NCI-H345 treated with DMSO at 0.1 percent for 48 hours (cell line): ENCODE data around the gene ZDHHC24.
"Not testable (repeated sequence)": the region's sequence is repeated elsewhere in the genome, so short reads cannot be mapped to it uniquely, and the experiment has no call there.

Experiments
- DNase-seq: peaks from one replicate; lab custom pipeline; 2025; ENCODE audit not compliant: unreplicated experiment; lab: John Stamatoyannopoulos, UW

Gene ZDHHC24, protein sequence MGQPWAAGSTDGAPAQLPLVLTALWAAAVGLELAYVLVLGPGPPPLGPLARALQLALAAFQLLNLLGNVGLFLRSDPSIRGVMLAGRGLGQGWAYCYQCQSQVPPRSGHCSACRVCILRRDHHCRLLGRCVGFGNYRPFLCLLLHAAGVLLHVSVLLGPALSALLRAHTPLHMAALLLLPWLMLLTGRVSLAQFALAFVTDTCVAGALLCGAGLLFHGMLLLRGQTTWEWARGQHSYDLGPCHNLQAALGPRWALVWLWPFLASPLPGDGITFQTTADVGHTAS

DNA sequence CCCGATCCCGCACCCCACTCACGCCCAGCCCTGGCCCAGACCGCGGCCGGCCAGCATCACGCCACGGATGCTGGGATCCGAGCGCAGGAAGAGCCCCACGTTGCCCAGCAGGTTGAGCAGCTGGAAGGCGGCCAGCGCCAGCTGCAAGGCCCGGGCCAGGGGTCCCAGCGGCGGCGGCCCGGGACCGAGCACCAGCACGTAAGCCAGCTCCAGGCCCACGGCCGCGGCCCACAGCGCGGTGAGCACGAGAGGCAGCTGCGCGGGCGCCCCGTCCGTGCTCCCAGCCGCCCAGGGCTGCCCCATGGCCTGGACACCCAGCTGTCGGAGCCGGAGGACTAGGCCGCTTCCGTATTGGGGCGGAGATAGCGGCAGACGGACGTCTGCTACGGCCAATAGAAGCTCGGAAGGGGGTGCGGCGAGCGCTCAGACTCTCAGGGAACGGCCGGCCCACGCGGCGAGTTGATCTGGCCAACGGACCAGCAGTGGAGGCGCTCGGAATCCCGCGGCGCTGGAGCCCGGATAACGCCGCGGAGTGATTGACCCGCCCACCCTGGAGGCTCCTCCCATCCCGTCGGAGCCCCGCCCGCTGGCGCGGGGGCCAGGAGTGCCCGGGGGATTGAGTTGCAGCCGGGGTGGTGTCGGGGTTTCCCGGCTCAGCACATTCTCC, at the start of gene ZDHHC24:
ZDHHC24 (minus strand) TSS at position 348 of the 667 bp plus-strand sequence; CDS start at position 303, 45 bp downstream.
- peak; percentile 76 for DNase-seq

DNA sequence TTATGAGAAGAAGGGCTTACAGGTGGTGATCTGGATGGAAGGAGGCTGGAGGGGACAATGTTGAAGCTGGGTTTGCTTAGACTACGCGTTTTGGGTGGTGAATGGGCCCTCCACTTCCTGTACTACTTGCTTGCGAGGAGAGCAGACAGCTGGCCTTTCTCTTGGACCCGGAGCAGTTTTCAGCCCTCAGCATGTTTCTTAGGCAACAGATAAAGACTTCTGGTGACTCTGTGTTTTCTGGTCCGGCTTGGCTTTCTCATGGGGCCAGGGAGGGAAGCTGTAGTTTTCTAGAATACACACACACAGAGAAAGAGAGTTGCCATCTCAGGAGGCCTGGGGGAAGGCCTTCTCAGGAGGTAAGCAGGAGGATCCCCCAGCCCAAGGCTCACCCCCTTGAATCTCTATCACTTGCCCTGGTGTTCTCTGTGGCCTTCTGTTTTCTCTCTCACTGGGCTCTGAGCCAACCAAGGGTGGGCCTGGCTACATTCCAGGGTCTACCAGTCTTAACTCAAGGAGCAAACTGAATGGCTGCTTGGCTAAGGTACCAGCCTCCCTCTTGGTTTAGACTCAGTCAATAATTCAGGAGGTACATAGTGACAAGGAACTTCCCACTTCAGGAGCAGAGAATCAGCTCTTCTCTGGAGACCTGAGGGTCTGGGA, 49.5 kb upstream of the ZDHHC24 start:
- DNase-seq, result no peak

DNA sequence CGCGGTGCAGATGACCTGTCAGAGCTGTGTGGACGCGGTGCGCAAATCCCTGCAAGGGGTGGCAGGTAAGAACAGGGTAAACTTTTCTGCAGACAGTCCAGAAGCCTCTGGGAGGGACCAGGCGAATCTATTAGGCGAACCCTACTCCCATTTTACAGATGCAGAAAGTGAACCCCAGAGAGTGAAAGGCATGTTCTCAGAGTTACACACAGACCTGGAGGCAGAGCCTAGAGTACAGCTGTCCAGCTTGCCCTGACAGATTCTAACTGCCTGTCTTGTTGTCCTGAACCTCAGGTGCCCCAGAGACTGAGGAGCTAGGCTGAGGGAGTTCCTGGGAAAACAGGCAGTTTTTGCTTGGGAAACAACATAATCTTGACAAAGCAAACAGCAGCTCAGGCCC, 47.8 kb upstream of the ZDHHC24 start:
- no peak for DNase-seq

DNA sequence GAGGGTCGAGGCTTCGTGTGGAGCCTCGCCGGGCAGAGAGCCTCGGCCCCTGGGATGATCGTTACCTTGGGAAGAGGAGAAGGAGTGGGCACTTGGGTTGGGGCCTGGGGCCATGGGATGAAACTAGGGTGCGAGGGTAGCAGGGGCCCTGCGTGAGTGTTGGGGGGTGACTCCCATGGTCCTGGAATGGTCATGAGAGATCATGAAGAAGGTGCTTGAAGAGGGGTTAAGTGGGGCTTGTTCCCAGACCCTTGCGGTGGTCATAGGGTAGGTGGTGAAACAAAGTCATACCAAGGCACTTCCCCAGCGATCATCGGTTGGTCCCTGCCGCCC, 47.4 kb upstream of the ZDHHC24 start:
- DNase-seq, result no peak

DNA sequence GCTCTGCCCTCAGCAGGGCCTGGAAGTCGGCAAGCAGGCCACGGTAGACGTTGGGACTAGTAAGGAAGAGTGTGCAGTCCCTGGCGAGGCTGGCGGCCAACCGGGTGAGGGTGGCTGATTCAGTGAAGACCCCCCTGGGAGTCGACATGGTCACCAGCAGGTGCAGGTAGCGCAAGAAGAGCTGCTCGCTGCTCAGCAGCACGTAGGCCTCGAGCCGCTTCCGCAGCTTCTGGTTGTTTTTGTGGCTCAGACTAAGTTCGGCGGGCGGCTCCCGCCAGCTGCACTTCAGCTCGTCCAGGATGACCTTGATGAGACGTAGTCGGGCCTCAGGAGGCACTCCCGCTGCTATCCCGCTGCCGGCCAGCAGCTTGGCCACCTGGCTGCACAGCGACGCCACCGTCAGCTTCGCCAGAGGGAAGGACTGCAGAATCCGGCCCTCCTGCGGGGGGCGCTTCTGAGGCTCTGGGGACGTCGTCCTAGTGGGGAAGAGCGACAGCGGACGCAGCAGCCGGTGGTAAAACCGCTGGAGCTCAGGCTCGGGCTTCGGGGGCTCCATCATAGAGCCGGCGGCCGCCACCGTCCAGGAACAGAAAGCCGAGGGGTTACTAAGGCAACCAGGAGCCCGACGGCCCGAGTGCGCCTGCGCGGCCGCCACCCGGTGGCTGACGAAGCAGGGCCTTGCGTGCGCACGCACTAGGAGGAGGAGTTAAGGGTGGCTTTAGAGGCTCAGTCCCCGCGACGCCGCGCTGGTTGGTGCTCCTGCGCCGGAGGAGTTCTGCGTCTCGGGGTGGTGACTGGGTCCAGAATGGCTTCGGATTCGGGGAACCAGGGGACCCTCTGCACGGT, 46.8 kb upstream of the ZDHHC24 start, which contains the start of the genes CCDC87 and CCS:
CCDC87 (minus strand) TSS at position 607 of the 846 bp plus-strand sequence; CDS start at position 559, 48 bp downstream.
CCS (plus strand) TSS at position 729 of the 846 bp plus-strand sequence; CDS start at position 806, 77 bp downstream.
- peak; percentile 97 for DNase-seq

DNA sequence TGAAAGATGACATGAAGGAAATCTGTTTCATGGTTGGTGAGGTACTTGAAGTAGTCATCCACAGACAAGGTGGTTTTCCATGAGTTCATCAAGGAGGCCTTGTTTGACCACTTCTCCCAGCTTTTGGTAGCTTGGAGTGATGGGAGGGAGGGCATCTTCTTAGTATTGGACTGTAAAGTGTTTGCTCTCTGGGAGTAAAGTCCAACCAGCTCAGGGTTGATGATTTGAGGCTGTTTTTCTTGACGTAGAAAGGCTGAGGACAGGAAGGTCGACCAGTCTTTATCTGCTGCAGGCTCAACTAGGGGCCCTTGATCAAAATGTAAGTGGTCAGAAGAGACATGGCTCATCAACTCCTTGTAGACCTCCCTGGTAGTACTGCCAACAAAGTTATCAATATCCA, 45.3 kb upstream of the ZDHHC24 start:
- no peak for DNase-seq

DNA sequence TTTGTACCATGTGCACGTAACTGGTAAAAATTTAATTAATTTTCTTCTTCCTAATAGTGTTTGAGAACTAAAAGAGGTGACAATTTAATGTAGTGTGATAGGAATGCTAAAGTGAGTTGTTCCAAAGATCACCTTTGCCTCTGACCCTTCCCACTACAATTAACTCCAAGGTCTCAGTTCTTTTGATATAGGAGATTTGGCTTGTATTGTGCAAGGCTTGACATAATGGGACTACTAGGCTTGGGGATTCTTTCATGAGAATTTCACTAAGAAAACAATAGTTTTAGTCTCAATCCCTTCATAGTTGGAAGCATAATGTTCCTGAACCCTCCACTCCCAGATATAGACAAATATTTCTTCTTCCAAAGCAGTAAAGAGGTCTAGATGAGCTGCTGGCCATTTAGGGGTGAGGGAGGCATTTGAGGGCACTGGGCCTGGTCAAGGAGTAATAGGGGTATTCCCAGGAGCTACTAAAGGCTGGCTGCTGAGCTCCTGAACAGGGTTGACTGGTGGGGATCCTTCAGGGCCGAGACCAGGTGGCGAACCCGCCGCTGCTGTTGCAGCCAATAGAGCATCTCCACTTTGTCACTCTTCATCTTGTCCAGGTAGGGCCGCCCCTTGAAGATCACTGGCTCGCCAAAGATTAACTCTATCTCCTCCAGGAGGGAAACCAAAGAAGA, 44.3 kb upstream of the ZDHHC24 start:
- DNase-seq, result no peak

DNA sequence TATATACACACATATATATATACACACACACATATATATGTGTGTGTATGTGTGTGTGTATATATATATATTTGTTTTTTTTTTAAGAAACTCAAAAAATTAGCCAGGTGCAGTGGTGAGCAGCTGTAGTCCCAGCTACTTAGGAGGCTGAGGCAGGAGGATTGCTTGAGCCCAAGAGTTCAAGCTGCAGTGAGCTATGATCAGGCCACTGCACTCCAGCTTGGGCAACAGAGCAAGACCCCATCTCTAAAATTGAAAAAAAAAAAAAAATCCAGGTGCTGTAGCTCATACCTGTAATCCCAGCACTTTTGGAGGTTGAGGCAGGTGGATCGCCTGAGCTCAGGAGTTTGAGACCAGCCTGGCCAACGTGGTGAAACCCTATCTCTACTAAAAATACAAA, 43.5 kb upstream of the ZDHHC24 start:
- not testable (repeated sequence) for DNase-seq

DNA sequence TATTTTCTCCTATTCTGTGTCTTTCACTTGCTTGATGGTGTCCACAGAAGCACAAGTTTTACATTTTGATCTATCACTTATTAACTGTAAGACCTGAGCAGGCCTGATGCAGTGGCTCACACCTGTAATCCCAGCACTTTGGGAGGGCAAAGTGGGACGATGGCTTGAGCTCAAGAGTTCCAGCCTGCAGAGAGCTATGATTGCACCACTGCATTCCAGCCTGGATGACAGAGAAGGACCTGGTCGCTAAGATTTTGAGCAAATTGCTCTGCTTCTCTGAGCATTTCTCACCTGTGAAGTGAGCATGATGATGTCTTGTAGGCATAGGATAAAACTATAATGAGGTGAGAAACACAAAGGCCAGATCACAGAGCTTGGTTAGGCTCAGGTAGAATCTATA, 40.3 kb upstream of the ZDHHC24 start:
- no peak for DNase-seq

DNA sequence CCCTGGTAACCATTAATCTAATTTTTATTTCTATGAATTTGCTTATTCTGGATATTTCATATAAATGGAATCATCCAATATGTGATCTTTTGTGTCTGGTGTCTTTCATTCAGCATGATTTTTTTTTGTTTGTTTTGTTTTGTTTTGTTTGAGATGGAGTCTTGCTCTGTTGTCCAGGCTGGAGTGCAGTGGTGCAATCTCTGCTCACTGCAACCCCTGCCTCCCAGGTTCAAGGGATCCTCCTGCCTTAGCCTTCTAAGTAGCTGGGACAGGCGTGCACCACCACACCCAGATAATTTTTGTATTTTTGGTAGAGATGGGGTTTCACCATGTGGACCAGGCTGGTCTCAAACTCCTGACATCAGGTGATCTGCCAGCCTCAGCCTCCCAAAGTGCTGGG, 39.6 kb upstream of the ZDHHC24 start:
- DNase-seq, result not testable (repeated sequence)

DNA sequence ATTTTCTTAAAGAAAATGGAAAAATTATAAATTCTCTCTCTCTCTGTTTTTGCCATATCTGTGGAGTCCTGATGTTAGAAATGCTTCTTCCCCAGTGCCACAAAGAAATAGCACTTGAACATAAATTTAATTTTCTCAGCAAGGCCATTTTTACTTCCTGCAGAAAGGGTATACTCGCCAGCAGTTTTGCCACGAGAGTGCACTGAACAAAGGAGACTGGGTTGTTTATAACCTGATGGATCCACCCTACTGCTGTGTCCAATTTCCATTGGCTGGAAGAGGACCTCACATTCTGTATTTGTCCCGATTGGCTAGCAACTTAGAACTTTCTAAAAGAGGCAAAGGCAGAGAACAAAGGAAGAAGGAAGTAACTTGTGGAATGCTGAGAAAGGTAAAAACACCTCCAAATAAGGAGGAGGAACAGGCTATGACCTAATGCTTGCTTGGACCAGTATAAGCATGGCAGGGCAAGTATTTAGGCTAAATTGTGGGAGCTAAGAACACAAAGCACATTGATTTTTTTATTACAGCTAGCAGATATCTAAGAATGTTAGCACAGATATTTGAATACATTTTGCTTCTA, 36.8 kb upstream of the ZDHHC24 start:
- not testable (repeated sequence) for DNase-seq

DNA sequence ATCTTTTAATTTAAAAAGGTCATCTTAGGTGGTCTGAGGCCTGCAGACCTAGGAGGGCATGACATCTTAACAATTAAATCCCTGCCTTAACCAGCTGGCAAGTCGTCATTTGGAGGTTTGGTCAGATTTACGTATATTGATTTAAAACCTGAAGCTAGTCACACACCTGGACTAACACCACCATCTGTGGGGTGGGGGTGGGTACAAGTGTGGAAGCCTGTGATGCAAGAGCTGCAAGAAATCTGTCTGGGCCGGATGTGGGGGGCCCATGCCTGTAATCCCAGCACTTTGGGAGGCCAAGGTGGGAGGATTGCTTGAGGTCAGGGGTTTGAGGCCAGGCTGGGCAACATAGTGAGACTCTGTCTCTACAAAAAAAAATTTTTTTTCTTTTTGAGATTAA, 35.4 kb upstream of the ZDHHC24 start:
- DNase-seq, result no peak

DNA sequence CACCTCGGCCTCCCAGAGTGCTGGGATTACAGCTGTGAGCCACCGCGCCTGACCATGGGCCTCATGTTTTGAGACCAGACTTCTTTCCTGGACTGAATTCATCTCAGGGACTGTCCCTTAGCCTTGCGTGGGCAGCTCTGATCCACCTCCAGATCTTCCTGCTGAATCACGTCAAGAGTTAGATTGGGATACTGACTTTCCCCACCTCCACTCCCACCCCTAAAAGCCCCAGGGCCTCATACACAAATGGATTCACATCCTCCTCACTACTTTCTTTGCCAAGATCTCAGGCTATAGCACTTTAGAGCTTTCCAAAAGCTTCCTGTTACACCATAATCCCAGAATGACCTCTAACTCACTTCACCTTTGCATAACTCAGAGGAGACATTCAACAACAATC, 35.0 kb upstream of the ZDHHC24 start:
- no peak for DNase-seq

DNA sequence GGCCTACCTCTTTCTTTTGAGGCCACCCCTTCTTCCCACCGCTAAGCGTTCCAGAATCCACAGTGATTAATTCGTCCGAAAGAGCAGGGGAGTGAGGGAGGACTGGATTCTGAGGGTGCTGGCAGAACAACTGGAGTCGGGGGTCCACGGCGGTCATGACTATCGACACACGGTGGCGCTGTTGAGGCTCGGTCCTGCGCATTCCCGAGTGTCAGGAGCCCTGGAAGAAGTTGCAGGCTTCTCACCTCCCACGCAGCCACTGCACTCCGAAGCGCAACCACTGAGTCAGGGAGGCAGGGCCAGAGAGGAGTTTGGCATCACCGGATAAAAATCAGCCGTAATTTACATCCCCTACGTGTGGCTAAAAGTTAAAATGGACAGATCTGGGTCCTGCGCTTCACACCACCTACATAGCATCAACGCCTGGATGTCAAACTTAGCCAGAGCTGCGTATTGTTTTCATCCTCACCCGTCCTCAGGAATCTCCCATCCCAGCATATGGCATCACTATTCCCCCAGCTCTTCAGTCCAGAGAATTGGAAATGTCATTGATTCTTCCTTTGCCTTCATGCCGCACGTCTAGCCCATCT, 33.3 kb upstream of the ZDHHC24 start:
- no peak for DNase-seq

DNA sequence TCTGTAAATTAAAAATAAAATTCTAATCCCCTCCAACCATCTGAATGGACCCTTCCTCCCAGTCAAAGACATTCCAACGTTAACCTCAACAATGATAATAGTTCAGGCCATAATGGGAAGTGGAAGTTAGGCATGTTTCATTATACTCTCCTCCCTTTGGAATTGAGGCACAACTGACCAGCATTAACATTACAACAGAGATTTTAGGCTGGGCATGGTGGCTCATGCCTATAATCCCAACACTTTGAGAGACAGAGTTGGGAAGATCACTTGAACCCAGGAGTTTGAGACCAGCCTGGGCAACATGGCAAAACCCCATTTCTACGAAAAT, 25.0 kb upstream of the ZDHHC24 start:
- no peak for DNase-seq

DNA sequence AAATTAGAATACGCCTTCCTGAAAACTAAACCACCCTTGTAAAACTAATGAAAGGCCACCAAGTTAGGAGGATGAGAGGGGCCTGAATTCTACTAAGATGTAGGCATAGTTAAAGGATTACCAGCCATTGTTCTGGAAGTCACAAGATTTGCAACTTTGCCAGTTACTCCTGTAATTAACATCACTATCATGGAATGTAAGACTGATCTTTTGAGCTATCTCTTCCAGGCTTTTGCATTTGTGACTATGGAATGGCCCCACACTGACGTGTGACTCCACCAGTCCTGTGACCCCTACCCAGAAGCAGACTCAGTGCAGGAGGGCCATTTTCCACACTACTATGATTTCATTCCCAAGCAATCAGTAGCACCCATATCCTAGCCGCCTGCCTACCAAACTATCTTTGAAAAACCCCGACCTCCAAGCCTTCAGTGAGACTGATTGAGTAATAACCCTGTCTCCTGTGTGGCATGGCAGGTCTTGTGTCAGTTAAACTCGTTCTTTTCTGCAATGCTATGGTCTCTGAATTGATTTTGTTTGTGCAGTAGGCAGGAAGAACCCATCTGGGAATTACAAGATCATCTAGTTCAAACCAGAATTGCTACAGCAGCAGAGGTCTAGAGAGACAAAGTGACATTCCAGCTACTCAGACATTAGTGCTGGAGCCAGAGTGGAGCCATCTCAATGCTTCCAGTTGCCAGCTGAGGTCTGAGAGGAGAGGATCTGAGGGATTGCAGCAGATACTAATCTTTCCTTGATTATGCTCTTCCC, 24.4 kb upstream of the ZDHHC24 start:
- no peak for DNase-seq

DNA sequence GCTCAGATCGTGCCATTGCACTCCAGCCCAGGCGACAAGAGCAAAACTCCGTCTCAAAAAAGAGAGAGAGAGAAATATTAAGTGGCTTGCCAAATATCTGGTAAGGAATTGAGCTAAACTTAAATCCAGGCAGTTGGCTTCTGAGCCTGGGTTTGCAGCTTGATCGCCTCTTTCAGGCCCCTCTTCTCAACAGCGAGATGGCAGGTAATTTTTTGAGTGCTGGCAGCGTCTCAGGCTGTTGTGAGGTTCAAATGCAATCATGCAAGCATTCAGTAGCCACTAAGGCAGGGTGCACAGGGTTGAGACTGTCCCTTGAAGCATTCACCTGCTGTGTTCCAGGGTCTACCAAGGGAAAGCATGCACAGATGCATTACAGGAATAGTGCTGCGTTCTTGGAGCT, 23.2 kb upstream of the ZDHHC24 start:
- DNase-seq, result no peak

DNA sequence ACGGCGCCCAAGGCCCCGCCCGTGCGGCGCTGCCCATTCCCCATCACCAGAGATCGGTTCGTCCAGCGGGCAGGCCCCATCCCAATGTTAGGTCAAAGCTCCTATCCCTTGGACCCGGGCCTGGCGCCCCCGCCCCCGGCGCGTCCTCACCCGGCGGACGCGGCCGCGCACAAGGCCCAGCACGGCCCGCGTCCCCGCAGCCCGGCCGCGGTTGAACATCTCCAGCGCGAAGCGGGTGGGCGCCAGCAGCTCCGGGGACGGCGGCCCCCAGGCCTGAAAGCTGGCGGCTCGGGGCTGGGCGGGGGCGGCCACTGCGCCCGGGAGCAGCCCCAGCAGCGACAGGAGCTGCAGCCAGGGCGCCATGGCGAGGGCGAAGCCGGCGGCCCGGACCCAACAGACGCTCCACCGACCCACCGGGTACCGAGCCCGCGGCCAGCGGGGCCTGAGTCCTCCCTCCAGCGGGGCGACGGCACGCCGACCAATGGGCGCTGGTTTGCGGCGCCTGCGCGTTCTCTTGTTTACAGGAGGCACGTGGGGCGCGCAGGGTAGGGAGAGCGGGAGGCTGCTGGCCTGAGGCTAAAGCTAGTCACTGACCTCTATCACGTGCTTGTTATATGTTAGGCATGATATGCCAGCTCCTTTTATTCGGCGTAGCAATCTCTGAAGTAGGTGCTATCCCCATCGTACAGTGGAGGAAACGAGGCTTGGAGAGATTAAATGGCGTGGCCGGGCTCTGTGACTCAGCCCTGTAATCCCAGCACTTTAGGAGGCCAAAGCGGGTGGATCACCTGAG, 22.5 kb upstream of the ZDHHC24 start, which contains the start of gene CTSF:
CTSF (minus strand) TSS at position 483 of the 793 bp plus-strand sequence; CDS start at position 363, 120 bp downstream.
- DNase-seq, result peak; percentile 54
